ENCODE data around the gene HPS4.

HPS4 gene

GRCh38 chr22:26463688-26464087 is 19.9 kb downstream of the HPS4 start:
- FAIRE-seq = no peak

- FAIRE-seq = no peak
Measured at GRCh38 chr22:26463101-26463661, 20.4 kb downstream of the HPS4 start.

DNA sequence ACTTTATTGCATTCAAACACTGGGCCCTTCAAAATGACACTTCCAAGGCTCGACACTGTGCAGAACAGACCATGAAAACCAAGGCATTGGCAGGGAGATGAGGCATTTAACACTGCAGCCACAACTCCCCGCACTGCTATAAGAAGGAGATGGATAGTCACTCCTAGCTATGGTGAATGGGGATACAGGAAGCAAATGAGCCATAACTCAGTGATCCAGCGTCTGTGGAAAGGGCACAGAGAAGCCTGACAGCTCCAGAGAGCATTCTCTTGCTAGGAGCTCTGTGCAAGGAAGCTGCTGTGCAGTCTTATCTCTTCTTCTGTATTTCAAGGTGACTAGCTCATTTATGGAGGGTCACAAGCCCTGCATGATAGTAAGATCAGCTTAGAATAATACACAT is 20.9 kb downstream of the HPS4 start:
- no peak for FAIRE-seq

GRCh38 chr22:26462051-26462450 is 21.5 kb downstream of the HPS4 start:
- FAIRE-seq = no peak

DNA sequence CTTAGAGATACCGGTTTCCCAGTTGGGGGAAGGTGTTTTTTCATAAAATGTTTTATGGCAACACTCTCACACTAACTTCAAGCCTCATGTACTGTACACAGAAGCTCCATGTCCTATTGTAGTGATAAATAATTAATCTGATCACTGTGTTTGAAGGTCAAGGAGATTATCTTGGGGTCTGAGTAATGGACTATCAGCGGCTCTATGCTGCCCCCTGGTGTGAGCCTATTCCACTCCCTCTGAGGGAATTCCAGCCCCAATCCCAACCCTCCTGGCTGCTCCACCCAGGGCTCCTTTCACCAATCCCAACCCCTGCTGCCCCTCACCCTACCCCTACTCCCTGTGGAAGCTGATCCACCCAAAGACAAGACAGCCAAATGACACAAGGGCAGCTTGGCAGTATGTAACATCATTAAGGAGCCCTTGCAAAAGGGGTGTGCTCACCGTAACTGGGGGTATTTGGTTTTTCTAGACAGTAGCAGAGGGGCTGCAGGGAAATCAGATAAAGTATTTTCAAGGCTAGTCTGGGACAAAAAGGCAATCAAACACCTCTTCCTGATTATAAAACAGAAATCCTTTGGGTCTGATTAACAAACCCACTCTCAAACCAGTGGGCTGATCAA is 22.3 kb downstream of the HPS4 start:
- FAIRE-seq = no peak

DNA sequence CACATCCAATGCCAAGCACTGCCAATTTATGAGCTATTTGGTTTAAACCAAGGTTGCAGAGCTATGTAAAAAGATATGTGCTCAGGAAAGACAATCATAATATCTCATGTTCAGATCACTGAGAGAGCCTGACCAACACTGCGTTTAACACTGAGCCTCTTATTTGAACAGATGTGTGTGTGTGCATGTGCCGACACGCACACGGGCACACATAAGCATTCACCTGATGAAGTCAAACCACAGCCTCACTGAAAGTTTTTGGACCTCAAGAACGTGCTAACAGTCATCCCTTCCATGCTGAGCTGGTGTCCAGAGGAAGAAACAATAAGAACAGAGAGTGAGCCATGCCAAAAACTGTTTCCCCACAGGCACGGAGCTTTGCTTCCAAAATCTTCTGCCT is 23.4 kb downstream of the HPS4 start:
- FAIRE-seq = no peak

- FAIRE-seq = no peak
Measured at GRCh38 chr22:26457661-26458272, 25.8 kb downstream of the HPS4 start.

DNA sequence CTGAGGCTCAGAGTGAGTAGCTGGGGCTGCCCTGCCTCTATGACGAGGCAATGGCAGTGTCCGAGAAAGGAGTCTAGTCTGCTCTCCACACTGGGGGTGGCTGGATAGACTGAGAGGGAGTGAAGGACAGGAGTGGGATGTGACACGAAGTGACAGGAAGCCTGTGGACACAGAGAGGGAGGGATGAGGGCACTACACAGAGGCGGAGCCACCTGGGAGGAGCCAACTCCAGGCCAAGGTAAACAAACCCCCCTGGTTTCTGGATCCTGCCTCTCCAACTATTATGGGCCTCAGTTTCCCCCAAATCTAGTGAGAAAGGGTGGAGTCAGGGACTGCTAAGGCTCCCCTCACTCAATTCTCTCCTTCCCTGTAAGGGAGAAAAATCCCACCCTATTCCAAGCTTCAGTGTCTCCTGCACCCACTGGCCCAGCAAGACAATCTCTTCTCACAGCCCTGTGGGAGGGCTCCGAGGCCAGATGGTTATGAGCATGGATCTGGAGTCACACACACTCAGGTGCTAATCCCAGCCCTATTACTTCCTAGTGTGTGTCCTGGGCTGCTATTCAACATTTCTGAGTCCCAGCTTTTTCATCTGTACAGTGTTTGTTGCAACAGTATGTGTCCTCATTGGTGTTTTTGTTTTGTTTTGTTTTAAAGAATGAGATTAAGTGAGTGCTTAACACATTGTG is 29.6 kb downstream of the HPS4 start:
- no peak for FAIRE-seq

GRCh38 chr22:26453216-26453615 is 30.4 kb downstream of the HPS4 start:
- no peak for FAIRE-seq

- no peak for FAIRE-seq
Measured at GRCh38 chr22:26452236-26453016, 31.2 kb downstream of the HPS4 start.

DNA sequence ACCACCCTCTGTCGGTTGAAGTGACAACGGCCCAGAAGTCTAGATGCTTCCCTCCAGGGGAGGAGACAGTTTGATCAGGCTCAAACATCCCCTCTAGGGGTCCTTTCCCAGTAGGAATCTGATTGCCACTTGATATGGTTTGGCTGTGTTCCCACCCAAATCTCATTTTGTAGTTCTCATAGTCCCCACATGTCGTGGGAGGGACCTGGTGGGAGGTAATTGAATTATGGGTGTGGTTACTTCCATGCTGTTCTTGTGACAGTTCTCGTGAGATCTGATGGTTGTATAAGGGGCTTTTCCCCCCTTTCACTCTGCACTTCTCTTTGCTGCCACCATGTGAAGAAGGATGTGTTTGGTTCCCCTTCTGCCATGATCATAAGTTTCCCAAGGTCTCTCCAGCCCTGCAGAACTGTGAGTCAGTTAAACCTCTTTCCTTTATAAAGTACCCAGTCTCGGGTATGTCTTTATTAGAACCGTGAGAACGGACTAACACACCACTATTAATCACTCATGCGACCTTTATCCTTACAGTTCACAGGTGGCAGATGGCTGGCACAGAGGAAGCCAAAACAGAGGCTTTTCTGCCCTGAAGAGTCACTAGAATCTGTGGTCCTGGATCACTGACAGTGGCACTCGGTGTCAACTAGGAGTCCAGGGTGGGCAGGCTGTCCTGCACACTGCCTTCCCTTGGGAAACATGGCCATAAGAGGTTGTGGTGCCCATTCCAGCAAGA is 33.0 kb downstream of the HPS4 start:
- no peak for FAIRE-seq

DNA sequence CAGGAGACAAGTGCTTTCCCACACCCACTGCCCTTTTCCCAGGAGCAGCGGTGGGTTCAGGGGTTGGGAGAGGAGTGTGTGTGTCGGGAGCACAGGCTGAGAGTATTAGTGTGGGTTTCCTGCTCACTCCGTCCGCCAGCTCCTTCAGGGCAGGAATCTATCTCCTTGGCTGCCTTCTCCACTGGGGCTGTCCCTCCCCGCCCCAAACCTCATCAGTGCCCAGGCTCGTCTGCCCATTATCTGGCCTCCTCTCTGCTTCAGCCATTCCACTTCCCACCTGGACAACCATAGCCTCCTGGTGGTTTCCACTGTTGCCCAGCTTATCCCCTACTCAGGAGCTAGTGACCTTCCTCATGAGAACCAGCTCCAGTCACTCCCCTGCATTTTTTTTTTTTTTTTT is 34.6 kb downstream of the HPS4 start:
- no peak for FAIRE-seq

- no peak for FAIRE-seq
Measured at GRCh38 chr22:26448334-26448733, 35.2 kb downstream of the HPS4 start.

DNA sequence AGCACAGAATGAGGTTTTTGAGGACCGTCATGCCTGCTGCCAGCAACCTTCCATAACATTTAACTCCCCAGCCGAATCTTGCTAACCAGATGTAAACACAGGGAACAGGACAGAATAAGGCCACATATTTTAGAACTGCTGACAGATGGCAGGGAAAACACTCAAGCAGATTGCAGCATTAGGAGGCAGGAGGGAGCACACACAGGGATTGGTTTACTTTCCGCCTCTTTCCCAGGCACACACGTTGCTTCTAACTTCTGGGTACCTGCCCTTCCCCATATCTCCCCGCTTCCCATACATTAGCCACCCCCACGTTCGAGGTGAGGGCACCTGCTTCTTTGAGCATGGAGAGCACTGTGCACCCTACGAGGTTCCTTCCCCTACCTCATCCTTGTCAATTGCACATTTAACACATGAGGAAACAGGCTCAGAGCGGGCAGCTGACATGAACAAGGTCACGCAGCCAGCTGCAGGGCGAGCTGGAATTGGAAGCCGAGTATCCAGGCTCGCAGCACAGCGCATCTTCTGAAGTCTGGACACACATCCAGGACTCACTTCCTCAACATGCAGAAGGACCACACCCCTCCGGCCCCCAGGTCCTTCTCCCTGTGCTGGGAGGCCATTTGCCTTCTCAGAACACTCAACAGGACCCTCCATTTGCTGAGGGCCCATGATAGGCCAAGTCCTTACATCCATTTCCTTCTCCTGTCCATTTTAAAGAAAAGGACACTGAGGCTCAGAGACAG is 35.8 kb downstream of the HPS4 start:
- FAIRE-seq = no peak

GRCh38 chr22:26446808-26447515 is 36.6 kb downstream of the HPS4 start:
- FAIRE-seq = no peak

- no peak for FAIRE-seq
Measured at GRCh38 chr22:26445577-26446275, 37.9 kb downstream of the HPS4 start.

GRCh38 chr22:26444777-26445176 is 38.8 kb downstream of the HPS4 start:
- no peak for FAIRE-seq

DNA sequence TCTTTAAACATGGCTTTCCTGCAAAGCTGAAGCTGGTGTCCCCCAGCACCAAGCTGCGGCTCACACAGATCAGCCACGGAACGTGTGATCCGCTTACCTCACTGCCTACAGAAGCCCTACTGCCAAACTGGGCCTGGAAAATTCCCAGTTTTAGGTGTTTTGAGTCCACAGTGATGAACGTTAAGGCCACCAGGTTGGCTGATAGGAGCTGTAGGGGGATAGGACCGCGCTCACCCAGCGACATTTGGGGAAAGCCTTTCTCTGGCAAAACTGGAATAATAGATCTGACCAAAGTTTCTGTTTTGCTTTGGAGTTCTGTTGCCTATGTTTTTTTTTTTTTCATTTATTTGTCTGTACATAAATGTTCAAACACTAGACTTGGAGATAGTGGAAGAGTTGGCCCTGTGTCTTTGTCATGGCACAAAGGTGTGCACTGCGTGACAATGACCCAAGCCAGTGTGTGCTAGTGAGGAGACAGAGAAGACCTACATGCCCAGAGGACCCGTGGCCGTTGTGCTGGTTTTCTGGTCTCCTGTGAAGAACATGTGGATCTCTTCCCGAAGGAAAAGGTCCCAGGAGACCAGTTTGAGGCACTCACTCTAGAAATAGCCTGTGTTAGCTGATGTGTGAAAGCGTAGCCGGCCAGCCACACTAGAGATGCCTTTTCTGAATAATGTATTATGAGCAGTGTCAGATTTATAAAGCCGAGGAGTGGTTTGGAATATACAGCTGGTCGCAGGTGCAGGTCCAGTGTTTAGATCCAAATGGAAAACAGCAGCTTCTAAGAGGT is 39.5 kb downstream of the HPS4 start:
- no peak for FAIRE-seq

GRCh38 chr22:26442086-26442756 is 41.4 kb downstream of the HPS4 start:
- no peak for FAIRE-seq
